ENCODE results near the gene CHDH.

Gene CHDH

DNA sequence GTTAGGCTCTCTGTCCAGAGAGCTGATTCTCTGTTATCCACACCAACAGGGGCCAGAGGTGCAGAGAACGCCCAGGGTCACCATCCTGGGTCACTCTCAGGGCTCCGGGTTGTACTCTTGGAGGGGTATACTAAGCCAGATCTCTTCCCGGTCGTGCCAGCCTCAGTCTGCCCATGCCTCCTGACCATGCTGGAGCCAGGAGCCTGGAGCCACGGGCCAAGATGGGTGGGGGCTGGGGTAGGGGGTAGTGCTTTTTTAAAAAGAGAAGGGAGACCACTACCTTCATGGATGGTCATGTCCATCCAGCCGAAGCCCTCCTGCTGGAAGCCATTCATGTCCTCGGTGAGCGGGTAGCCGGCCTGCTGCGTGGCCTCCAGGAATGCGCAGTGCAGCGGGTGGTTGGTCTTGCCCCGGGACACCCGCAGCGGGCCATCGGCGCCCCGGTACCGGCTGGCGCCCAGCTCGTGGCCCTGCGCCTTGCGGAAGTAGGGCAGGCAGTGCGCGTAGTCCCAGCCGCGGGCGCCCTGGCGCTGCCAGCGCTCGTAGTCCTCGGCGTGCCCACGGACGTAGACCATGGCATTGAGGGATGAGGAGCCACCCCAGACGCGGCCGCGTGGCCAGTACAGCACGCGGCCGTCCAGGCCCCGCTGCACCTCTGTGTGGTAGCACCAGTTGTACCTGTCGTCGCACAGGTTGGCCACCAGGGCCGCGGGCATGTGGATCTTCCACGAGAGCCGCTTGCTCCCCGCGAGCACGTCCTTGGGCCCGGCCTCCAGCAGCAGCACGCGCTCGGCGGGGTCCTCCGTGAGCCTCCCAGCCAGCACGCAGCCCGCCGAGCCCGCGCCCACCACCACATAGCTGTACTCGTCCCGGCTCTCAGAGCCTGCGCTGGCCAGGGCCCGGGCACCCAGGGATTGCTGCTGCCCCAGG lies 22.9 kb downstream of the CHDH start:
- DNase-seq, result no peak

DNA sequence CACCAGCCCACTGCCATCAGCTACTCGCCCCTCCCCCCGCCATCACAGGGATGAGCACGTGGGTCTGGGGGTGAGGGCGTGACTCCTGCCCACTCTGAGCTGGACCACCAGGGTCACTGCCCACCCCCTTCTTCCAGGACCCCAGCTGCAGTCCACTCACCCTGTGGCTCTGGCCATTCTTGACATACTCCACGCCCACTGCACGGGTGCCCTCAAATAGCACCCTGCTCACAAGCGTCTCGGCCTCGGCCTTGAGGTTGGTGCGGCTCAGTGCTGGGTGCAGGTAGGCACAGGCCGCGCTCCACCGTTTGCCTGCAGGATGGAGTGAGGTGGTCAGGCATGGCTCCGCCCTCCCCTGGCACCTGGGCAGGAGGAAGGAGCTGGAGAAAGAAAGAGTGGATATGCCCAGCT lies 23.9 kb downstream of the CHDH start:
- no peak for DNase-seq

DNA sequence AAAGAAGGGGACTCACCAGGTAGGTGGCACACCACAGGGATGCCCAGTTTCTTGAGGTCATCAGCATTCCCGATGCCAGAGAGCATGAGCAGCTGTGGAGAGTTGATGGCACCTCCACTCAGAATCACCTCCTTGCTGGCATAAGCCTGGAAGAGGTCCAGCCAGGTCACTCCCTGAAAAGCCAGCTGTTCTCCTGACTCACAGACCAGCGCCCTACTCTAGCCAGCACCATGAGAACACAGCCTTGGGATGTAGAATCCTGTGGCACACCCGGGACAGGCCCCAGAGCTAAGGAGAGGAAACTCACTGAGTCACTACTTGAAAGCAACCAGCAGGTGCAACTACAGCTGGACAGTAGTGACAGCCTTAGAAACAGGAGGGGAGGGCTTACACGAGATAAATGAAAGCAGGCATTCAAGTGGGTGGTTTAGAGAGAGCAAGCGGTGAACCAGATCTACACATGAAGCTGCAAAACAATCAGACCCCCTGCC lies 24.5 kb downstream of the CHDH start:
- DNase-seq, result no peak

DNA sequence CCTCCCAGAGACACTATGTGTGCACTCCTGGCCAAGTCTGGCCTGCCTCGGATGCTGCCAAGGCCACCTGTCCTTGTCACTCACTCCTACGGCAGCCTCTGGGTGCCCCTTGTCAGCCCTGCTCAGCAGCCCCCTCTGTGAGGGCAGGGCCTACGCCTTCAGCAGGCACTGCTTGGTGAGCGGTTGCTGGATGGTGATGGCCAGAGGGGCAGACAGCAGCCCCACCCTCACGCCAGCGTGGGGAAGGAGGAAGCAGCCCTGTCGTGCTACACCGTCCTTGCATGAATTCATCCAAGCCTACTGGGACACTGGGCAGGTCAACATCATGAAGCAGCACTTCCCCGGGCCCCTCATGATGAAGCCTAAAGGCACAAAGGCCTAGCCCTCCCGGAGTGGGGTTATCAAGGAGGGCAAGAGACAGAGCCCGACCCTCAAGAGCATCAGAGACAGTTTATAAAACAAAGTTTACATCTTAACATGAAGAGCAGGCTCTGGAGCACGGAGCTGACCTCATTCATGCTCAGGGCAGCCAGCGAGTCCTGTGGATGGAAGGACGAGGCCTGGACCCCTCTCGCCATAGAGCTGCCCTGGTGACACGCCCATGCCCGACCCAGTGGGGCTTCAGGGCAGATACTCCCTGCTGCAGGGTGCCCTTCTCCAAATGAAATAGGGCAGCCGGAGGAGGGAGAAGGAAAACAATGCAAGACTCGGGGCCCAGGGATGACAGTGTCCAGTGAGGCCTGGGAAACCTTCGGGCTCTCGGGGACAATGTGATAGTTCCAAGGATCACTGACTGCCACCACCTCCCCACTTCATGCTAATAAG lies 25.3 kb downstream of the CHDH start:
- no peak for DNase-seq

DNA sequence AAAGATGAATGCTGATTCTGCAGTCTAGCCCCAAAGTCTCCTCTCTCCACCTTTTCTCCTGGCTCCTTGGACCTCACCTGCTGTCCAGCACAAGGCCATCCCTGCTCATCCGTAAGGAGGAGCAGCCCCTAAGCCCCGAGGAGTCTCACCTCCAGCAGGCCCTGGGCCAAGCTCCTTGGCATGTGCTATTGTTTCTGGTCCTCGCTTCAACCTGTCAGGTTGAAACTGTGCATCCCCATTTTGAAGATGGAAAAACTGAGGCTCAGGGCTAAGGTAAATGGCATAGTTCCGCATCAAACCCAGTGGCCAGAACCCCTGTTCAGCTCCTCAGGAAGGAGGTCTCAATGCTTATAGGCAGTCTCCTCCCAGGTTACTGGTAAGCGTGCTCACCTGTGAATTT lies 26.1 kb downstream of the CHDH start:
- no peak for DNase-seq

DNA sequence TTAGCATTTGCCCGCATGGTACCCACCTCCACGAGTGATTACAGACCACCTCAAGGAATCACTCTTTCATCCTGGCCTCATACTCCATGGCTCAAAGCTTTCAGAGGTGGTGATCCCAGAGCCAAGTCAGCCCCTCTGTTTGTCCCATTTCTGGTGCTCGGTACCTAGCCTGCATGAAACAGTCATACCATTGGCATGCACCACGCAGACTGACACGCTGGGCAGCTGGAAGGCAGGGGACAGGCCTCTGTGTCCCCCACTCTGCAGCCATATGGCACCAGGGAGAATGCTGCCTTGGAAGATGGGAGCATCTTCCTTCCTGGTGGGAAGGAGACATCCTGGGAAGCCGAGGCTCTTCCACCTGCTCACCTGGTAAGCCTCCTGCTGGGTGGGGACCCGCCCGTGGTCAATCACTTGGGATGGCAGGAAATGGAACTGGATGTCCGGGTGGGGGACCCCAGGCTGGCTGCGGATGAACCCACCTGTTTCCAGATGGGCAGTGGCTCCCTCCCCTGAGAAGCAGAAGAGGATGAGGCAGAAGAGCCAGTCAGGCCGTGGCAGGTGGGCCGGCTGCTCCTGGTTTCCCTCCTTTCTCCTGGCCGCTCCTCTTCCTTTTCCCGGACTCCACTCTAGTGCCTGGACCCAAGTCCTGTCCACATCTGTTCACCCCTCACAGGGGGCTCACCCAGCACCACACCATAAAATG lies 26.9 kb downstream of the CHDH start:
- DNase-seq, result no peak

DNA sequence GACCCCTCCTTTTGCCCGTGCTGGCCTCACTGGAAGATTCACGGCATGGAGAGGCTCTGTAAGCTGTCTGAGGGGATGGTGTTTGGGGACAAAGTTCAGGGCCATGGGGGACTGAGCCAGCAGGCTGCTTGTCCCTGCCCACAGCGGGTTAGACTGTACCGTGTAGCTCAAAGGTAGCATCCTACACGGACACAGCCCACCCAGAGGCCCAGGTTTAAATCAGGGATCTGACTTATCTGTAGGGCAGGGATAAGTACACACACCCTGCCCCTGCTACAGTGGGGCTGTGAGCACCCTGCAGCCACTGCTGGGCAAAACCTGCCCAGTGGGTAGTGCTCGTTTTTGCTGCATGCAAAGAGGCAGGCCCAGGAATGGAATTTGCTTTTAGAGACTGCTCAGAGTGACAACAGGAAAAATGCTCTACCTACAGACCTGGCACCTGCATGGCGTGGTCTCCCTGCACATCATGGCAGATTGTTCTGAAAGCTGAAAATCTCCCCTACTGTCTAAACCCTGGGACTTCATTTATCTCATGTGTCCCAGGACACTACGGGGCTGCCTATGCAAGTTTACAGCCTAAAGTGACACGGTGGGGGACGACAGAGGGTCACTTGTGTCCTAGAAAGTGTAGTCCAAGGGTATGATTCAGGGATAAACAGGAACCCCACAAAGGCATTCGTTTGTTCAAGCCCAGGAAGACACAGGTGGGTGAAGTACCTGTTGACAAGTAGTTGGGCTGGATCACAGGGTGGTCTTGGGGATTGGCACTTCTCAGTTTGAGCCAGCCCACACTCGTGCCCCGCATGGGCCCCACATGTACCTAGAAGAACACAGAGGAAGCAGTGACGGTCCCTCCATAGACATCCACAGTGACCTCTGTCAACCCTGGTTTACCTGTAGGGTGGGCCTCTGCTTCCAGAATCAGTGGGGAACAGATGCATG lies 27.7 kb downstream of the CHDH start:
- DNase-seq, result no peak

DNA sequence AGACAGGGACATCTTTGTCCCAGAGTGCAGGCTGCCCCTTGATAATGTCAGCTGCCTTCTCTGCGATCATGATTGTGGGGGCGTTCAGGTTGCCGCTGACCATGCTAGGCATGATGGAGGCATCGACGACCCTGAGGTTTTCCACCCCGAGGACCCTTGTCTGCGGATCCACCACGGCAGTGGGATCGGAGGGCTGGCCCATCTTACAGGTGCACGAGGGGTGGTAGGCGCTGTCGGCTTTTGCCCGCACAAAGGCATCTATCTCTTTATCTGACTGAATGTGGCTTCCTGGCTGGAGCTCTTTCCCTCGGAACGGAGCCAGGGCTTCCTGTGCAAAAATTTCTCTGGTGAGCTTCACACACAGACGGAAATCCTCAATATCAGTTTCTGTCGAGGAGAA lies 28.4 kb downstream of the CHDH start:
- no peak for DNase-seq

DNA sequence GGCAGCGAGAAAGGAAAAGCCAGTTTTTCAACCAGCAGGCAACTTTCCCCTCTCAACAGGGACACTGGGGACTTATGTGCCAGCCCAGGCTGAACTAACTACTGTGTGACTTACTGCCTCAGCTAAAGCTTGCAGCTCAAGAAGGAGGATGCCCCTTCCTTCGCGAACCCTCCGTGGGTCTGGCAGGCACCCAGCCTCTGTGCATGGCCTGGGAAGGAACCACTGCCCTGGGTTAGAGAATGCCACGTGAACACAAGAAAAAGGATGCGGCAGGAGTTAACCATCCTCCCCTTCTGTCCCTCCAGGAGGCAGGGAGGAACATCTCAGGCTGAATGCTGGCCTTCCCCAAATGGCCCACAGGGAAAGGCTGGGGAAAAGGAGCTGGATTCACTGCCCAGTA lies 29.0 kb downstream of the CHDH start:
- DNase-seq, result no peak

DNA sequence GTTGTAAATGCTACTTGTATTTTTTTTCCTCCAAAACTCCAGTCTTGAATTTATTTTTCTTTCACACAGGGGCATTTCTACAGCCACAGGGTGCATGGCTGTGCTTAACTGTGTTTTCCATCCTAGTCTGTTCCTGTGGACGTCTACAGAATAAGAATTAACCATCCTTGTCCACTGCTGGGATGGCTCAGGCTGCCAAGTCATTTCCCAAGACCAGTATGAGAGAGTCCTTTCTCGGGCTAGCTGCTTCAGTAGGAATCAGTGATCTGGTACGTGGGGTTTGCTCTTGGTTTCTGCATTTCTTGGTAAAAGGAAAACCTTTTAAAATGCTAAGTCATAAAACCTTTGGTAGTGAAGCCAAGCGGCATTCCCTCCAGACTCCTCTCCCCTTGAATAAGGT lies 29.8 kb downstream of the CHDH start:
- DNase-seq, result peak in 1 of 2 donors; percentile 23

DNA sequence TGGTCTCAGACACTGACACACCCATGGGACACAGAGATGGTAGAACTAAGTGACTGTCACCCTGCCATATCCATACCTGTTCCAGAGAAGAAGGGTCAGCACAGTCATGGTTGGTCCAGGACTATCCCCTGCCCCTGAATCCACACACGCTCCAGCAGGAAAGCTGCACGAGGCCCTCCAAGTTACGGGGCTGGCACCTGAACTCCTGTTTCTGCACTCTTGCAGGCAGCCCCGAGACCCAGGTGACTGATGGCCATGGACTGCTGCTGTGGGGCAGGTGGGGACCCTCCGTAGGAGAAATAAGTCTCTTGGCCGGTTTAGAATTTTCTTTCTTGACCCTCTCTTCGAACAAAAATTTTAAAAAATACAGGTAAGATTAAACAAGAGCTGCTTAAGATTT lies 30.6 kb downstream of the CHDH start:
- DNase-seq, result no peak

DNA sequence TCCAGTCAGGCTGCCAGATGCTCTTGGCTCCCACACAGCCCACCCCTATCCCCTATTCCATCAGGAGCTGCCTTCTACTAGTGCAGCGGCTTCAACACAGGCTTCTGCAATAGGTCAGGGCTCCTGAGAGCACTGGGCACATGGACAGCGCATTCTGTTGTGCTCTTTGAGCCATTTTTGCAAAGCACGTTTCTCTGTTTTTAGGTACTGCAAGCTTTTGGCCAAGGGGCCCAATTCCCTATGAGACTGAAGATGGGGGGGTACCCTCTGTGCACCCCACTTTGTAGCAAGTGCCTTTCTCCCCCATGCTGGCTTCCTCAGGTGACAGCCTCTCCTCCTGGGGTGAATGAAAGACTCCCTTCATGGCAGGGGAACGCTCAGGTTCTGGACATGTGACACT lies 31.2 kb downstream of the CHDH start:
- DNase-seq, result no peak

DNA sequence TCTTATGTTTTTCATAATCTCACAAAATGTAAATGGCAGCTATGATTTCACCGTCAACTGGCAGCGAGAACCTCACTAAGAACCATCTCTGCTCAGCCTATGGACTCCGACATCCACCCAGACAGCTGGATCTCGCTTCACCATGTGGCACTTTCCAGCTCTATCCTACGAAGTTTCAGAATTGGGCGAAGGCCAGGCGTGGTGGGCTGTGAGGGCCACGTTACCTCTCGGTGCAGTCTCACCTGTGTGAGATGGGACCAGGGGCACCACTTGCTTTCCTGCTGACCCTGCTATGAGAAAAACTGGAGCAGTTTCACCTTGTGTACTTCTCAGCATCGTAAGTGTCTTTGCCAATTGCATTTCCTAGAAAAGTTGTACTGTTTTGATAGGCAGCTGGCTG lies 32.3 kb downstream of the CHDH start:
- DNase-seq, result no peak

DNA sequence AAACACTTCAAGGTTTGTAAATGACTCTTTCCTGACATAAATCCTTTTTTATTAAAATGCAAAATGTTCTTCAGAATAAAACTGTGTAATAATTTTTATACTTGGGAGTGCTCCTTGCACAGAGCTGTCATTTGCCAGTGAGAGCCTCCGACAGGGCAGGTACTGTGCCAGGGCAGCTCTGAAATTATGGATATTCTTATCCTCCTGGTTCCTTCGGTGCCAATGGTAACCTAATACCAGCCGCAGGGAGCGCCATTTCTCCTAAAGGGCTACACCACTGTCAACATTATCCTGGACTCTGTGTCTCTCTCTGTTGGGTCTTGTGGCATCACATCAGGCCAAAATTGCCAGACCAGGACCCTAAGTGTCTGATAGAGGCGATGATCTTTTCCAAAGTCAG lies 33.0 kb downstream of the CHDH start:
- no peak for DNase-seq

DNA sequence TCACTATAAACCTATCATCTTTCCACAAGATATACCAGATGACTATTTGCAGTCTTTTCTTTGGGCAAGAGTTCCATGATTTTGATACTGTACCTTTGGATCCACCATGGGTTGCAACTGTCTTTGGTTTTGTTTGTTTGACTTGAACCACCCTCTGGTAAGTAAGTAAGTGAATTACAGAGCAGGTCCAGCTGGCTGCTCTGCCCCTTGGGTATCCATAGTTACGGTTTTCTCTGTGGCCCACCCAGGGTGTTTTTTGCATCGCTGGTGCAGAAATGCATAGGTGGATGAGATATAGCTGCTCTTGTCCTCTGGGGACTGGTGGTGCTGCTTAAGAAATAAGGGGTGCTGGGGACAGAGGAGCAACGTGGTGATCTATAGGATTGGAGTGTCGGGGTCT lies 33.8 kb downstream of the CHDH start:
- no peak for DNase-seq

DNA sequence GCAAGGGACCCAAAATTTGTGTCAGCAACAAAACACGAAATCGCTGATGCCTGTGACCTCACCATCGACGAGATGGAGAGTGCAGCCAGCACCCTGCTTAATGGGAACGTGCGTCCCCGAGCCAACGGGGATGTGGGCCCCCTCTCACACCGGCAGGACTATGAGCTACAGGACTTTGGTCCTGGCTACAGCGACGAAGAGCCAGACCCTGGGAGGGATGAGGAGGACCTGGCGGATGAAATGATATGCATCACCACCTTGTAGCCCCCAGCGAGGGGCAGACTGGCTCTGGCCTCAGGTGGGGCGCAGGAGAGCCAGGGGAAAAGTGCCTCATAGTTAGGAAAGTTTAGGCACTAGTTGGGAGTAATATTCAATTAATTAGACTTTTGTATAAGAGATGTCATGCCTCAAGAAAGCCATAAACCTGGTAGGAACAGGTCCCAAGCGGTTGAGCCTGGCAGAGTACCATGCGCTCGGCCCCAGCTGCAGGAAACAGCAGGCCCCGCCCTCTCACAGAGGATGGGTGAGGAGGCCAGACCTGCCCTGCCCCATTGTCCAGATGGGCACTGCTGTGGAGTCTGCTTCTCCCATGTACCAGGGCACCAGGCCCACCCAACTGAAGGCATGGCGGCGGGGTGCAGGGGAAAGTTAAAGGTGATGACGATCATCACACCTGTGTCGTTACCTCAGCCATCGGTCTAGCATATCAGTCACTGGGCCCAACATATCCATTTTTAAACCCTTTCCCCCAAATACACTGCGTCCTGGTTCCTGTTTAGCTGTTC lies 34.9 kb downstream of the CHDH start:
- DNase-seq, result no peak

DNA sequence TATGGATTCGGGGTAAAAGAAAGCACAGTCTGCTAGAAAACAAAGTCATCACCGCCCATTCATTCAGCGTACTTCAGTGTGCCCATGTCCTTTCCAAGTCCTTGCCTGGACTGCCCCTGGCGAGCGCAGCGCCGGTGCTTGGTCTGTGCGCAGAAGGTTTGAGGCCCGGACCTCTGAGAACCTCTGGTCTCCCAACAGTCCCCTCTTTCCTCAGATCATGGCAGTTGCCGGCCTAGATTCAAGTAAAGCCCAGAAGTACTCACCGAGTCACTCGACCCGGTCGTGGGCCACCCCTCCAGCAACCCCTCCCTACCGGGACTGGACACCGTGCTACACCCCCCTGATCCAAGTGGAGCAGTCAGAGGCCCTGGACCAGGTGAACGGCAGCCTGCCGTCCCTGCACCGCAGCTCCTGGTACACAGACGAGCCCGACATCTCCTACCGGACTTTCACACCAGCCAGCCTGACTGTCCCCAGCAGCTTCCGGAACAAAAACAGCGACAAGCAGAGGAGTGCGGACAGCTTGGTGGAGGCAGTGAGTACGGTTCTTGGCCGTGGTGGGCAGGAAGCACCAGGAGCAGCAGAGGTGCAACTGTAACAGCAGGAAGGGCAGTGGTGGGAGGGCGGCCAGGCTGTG lies 36.3 kb downstream of the CHDH start:
- no peak for DNase-seq

DNA sequence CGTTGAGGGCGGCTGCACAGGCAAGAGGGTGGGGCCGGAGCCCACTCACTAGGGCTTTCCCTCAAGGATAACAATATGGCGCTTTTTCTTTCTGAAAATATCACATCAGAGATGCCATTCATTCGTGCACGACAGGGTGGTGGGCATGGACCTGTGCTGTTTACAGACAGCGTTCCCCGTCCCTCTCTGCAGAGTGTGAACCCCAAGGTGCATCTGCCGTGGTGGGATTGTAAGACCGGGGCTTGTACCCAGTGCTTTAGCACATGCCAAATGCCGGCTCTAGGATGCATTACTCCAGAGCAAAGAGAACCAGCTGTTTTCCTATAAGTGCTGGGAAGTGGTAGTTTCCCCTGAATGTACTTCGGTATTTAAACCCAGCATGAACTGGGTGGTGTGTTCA lies 37.0 kb downstream of the CHDH start:
- no peak for DNase-seq

DNA sequence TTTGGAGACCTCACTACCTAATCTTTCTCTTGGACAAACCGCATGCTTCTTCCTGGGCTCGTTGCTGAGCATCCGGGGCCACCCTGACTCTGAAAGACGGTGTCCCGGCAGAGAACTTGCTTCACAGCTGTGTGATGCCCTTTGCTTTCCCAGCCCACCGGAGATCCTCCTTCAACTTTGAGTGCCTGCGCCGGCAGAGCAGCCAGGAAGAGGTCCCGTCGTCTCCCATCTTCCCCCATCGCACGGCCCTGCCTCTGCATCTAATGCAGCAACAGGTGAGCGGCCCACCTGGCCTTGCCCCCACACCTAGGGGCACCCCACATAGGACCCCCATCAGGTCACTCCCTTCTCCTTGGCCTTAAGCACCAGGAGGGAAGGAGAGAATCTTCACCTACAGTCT lies 37.7 kb downstream of the CHDH start:
- DNase-seq, result no peak

DNA sequence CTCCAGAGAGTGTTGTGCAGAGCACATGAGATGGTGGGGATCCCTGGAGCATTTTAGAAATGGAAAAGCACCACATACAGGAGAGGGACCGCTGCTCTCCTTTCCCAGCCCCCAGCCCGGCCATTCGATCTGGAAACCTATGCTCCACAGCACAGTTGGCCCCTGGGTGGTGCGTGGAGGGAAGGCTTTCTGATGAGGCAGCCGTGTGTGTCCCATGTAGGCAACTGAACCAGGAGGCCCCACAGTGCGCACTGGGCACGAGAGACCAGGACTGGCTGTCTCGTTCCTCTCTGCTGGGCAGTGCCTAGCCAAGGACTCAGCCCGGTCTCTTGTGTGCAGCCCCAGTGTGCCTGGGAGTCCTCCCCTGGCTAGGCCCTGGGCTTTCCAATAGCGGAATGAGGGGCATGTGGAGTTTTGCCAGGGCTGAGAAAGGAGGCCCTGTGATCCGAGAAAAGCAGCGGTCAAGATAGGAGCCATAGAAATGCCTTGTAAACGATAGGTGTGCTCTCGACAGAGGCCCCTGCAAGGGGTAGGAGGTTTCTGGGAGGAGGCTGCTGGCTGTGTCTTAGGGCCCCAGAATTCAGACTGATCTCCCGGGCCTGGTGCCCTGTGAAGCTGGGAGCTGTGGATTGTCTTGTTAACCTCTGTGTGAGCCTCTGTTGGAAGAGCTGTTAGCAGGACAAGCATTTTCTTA lies 39.0 kb downstream of the CHDH start:
- no peak for DNase-seq

All from hippocampal formation (tissue), 2 donors.